HG02852 (cell line): ENCODE data around the gene RPL34.

Experiments used
- ATAC-seq: cut with Tn5 transposase; IDR thresholded peaks from one replicate; pipeline ENCODE4 v1.9.1; 2021; ENCODE audit warnings: mild to moderate bottlenecking, moderate library complexity; ENCODE audit not compliant: unreplicated experiment

RPL34 gene

DNA sequence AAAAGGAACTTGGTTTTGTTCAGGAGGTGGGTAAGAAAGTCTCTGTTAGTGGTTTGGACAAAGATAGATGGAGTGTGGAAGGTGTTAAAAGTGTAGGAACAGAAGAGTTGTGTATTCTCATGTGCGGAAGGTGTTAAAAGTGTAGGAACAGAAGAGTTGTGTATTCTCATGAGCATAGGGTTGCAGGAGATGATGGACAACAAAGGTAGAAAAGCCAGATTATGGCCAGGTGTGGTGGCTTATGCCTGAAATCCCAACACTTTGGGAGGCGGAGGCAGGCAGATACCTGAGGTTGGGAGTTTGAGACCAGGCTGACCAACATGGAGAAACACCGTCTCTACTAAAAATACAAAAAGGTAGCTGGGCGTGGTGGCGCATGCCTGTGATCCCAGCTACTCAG is 2.5 kb downstream of the RPL34 start:
- ATAC-seq = no peak

DNA sequence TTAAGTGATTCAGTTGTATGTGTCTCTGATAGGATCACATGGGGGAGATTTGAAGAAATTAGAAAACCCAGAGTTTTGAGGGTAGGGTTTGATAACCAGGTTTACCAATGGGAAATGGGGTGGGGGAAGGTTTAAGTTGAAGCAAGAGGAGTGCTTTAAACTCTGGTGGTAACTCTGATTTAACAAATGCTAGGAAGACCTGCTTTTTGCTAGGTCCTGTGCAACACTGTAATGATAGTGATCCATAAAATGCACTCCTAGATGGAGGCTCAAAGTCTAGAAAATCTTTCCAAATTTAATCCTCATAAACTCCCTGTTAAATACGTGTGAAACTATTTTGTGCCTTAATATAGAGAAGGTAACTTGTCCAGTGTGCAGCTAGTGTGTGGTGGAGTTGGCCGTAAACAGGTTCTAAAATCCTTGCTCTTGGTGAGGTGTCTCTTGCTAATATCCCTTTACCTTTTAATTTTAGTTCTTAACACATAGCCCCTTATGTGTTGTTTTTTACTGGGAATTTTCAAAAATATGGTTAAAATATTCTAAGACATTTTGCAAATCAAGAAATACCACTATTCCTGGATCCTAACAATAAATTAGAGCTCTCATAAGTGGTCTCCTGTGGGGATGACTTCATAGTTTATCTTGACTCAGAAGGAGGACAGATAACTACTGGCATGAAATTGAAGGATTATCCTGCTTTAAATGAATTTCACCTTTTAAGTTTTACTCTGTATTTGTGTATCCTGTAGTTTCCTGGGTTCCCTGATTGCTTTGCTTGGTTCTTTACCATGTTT is 4.1 kb downstream of the RPL34 start:
- ATAC-seq = no peak

DNA sequence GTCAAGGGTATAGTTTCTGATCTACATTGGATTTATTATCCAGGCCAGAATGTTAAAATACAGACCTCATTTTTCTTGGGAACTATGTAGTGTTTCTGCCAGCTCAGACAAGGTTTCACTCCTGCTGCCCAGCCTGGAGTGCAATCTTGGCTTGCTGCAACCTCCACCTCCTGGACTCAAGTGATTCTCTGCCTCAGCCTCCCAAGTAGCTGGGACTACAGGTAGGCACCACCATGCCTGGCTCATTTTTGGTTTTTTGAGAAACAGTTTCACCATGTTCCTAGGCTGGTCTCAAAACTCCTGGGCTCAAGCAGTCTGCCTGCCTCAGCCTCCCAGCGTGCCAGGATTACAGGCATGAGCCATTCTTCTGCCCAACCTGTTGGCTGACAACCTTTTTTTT is 5.7 kb downstream of the RPL34 start:
- ATAC-seq = no peak

- ATAC-seq = no peak
Measured at GRCh38 chr4:108628411-108628810, 8.0 kb downstream of the RPL34 start.

DNA sequence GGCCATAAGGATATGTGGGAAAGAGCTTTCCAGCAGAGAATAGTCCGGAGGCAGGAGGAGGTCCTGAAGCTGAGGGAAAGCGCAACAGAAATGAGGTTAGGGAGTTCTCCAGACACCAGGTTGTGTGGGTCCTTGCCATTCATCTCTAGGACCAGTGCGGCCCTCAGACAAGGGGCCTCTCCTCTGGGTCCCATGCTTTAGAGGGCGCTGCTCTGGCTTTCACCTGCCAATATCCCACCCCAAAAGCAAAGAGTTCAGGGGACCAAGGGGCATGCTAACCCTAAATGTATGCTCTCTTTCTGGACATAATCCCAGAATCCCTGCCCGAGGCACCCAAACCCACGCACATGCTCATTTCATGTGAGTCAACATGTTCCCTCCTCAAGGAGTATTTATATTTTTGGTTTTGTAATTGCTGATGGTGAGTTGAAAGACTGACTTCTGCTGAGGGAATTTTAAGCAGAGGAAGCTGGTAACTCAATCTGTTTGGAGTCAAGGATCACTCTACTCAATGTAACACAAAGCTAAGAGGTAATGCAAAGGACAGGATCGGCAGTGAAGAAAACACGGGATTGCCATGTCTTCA is 14.8 kb downstream of the RPL34 start:
- ATAC-seq = no peak

GRCh38 chr4:108636246-108636645 is 15.9 kb downstream of the RPL34 start:
- ATAC-seq = no peak

DNA sequence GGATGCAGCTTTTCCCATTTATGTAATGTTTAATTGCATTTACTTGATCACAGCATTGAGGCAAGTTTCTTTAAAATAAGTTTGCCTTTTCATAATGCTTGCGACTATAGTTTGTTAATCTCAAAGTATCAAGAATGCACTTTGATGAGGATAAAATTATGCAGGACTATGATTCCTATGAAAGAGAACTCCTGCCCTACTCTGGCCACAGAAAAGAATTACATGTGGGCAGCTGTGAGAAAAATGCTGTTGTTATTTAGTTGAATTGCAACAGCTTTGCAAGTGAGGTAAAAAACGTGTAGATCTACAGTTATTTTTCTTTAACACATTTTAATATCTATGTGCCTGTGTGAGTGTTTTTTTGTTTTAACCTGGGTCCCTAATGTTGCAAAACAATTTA is 17.5 kb downstream of the RPL34 start:
- no peak for ATAC-seq

DNA sequence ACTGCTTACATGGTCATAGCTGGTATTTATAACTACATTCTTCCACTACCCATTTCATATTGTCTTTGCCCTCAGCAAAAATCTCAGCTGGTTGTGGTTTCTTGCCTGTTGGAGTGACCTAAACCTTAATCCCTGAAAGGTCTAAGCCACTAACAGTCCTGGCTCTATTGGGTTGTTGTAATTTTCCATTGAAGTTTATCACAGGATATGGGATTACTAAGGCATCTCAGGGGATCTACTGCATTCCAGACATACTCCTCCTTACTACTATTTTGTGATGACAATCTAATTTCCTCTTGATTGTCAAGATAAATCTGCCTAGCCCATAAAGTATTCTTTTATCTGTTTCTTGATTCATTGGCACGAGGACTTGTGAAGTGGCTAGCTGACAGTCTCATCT is 23.9 kb downstream of the RPL34 start:
- no peak for ATAC-seq

GRCh38 chr4:108646706-108647105 is 26.3 kb downstream of the RPL34 start:
- ATAC-seq = no peak

GRCh38 chr4:108649863-108650211 is 29.5 kb downstream of the RPL34 start:
- peak; percentile 24 for ATAC-seq

GRCh38 chr4:108650212-108651013 is 30.0 kb downstream of the RPL34 start, which contains the start of gene OSTC:
Gene OSTC (plus strand): TSS chr4:108650599. CDS start chr4:108650656, 57 bp downstream.
- ATAC-seq = peak; percentile 92

- no peak for ATAC-seq
Measured at GRCh38 chr4:108651014-108651791, 30.8 kb downstream of the RPL34 start.

DNA sequence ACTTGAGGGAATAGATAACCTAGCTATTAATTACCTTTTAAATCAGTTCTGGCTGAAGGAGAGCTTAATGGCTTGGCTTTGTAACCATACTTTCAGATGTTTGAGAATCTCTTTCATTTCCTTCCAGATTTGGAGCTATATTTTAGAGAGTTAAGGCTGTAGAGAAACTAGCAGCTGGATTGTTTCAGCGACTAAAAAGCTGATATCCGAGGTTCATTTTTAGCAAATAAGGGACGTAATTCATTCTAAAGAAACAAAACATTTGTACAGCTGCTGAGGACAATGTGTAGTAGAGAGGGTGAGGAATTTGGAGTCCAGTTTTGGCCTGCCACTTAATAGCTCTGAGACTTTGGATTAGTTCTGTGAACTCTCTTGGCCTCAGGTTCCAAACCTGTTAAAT is 42.3 kb downstream of the RPL34 start:
- no peak for ATAC-seq

DNA sequence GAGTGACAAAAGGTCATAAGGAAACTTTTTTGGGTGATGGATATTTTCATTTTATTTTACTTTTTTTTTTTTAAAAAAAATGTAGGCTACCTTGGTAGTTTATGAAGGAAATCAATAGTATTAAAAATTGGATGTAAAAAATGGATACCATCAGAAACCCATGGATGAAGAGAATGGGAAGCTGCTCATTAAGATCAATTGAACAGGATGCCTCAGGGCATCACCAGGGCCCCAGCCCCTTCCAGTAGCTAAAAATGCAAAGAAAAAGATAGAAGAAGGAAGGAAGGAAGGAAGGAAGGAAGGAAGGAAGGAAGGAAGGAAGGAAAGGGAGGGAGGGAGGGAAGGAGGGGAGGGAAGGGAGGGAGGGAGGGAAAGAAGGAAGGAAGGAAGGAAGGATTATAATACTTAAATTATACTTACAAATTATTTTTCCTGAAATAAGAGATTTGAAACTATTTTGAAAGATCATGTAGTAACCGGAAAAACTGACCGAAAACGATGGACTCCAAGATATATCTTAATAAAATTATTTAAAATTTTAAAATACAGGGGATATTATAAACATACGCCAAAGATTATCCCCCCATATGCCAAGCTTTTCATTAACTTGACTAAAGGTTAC is 54.1 kb downstream of the RPL34 start:
- no peak for ATAC-seq
